Erythroblast (primary cell): Measurements from ENCODE around the gene CARM1.

Experiments
- GATA1 ChIP-seq: IDR thresholded peaks from 2 replicates; pipeline ENCODE4 v1.6.1; 2011; ENCODE audit warnings: low read depth, mild to moderate bottlenecking, control low read depth, low read length, moderate library complexity
- POLR2A ChIP-seq: IDR thresholded peaks from 2 replicates; pipeline ENCODE4 v1.6.1; 2011; ENCODE audit warnings: mild to moderate bottlenecking, low read length

- TF ChIP-seq POLR2A (no peak), GATA1 (no peak)
Measured at GRCh38 chr19:10855879-10856522, 15.4 kb upstream of the CARM1 start.
